ENCODE results near the gene SEZ6L2. TPM values are rescaled to one million over a fixed set of nuclear protein-coding genes. Genes with fewer than 3 reads are reported as not detected.
A peak's percentile ranks its signal among the peaks of the same experiment; 100 is the strongest.

SEZ6L2 gene
- total and polyA plus RNA-seq, 2 of the 13 experiments (the other 11 are each of a cell fraction or from before 2014, with no cell fraction given), result 14.9 to 16.9 TPM

- TF ChIP-seq, protein P1, sequence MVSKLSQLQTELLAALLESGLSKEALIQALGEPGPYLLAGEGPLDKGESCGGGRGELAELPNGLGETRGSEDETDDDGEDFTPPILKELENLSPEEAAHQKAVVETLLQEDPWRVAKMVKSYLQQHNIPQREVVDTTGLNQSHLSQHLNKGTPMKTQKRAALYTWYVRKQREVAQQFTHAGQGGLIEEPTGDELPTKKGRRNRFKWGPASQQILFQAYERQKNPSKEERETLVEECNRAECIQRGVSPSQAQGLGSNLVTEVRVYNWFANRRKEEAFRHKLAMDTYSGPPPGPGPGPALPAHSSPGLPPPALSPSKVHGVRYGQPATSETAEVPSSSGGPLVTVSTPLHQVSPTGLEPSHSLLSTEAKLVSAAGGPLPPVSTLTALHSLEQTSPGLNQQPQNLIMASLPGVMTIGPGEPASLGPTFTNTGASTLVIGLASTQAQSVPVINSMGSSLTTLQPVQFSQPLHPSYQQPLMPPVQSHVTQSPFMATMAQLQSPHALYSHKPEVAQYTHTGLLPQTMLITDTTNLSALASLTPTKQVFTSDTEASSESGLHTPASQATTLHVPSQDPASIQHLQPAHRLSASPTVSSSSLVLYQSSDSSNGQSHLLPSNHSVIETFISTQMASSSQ (IDR thresholded peaks at IDR 0.05; ENCODE audit: low read depth), result peak; percentile 47
- TF ChIP-seq, protein P1 (CRISPR knock-in tag; IDR thresholded peaks at IDR 0.05; ENCODE audit: borderline replicate concordance), result peak; percentile 35; the same call in 1 of the 2 replicates
- TF ChIP-seq TRIM24 (CRISPR knock-in tag; IDR thresholded peaks at IDR 0.05) (no peak), ZNF24 (IDR thresholded peaks at IDR 0.05) (peak; percentile 65; the same call in 1 of the 2 replicates), MIER2 (CRISPR knock-in tag; IDR thresholded peaks at IDR 0.05) (peak; percentile 89), ZNF362 (CRISPR knock-in tag; IDR thresholded peaks at IDR 0.05; ENCODE audit: borderline replicate concordance) (no peak; the same call in 1 of the 2 replicates), ZSCAN12 (CRISPR knock-in tag; IDR thresholded peaks at IDR 0.05) (no peak), STAG1 (CRISPR knock-in tag; IDR thresholded peaks at IDR 0.05) (peak; percentile 63), ZSCAN25 (CRISPR knock-in tag; IDR thresholded peaks at IDR 0.05) (no peak), CHD4 (IDR thresholded peaks at IDR 0.05; ENCODE audit: borderline replicate concordance, low read length) (no peak), ZBTB8A (CRISPR knock-in tag; IDR thresholded peaks at IDR 0.05; ENCODE audit: borderline replicate concordance, low read depth) (no peak), ARID3A (IDR thresholded peaks at IDR 0.05; ENCODE audit: low read depth, low read length) (no peak; the same call in 1 of the 2 replicates), FOXA1 (IDR thresholded peaks at IDR 0.05) (no peak), FOXA1 (CRISPR knock-in tag; IDR thresholded peaks at IDR 0.05) (peak; percentile 24; the same call in 1 of the 2 replicates), MATR3 (CRISPR knock-in tag; IDR thresholded peaks at IDR 0.05) (no peak), ZNF510 (CRISPR knock-in tag; IDR thresholded peaks at IDR 0.05; ENCODE audit: low read depth) (peak; percentile 53; the same call in 1 of the 2 replicates), NPAS2 (CRISPR knock-in tag; IDR thresholded peaks at IDR 0.05; ENCODE audit: borderline replicate concordance) (no peak), ZNF678 (CRISPR knock-in tag; IDR thresholded peaks at IDR 0.05) (no peak), ZNF451 (CRISPR knock-in tag; IDR thresholded peaks at IDR 0.05) (no peak; the same call in none of the 2 replicates), HOXA5 (CRISPR knock-in tag; IDR thresholded peaks at IDR 0.05) (0 out of 2 replicates have a peak, but pooled peaks have one; percentile 43), SRY (CRISPR knock-in tag; IDR thresholded peaks at IDR 0.05) (peak; percentile 86; the same call in 1 of the 2 replicates)
- TF ChIP-seq, protein P2, sequence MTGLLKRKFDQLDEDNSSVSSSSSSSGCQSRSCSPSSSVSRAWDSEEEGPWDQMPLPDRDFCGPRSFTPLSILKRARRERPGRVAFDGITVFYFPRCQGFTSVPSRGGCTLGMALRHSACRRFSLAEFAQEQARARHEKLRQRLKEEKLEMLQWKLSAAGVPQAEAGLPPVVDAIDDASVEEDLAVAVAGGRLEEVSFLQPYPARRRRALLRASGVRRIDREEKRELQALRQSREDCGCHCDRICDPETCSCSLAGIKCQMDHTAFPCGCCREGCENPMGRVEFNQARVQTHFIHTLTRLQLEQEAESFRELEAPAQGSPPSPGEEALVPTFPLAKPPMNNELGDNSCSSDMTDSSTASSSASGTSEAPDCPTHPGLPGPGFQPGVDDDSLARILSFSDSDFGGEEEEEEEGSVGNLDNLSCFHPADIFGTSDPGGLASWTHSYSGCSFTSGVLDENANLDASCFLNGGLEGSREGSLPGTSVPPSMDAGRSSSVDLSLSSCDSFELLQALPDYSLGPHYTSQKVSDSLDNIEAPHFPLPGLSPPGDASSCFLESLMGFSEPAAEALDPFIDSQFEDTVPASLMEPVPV (CRISPR knock-in tag; IDR thresholded peaks at IDR 0.05), result peak; percentile 79
Observed at GRCh38 chr16:29862884-29863668, 36.3 kb downstream of the SEZ6L2 start, which contains the start of gene CDIPT (continued).

All from HepG2 (cell line).